Measurements from ENCODE around the gene PLCD1. TPM values are rescaled to one million over a fixed set of nuclear protein-coding genes. Genes with fewer than 3 reads are reported as not detected.

The PLCD1 gene
- total RNA-seq, 2 donors from 2014 or later = 7.9 to 12.2 TPM

DNA sequence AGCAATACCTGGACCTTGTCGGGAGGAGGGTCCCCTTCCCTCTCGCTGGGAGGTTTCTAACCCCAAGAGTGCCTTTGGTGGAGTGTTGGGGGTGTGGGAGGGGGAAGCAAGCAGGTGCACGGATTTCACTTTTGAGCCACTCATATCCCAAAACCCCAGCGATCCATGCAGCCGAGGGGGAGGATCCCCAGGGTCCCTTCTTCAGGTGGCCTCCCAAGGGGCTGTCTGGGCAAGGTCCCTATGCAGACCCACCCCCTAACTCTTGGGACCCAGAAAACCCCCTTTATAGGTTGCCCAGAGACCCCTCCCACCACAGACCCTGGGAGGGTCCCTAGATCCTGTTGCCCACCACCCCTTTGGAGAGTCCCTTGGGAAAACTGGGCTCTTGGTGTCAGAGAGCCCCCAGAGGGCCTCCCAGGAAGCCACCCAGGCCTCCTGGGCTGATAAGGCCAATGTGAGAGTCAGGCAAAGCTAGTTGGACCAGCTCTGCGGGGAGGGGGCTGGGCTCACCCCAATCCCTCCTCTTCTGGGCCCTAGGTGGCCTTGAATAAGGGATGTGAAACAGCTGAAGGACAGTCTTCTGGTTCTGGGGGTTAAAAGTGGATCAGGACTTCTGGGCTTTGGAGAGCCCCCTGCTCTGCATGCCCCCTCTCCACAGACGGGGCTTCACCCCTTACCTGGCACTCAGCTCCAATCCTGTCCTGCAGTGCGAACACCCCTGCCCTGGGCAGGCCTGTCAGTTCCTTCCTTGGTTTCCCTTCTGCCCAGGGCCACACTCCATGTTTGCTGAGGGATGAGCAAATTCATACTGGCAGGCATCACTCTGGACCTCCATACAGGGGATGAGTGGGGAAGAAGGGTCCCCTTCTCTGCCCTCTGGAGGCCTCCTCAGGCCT, 932 bp upstream of the PLCD1 start:
- WGBS, 2 donors = 35 to 68% methylated on average over 3 to 8 of the region's 8 CpGs
- peak overlapping the region in 3 of 4 donors; percentile 55 to 64 (median 62) for H3K27ac ChIP-seq
- intact Hi-C loops (cut with DNase I) = no loop called here

GRCh38 chr3:38028621-38029361, 651 bp downstream of the PLCD1 start:
- ATAC-seq = no peak

More for the DNA sequence above, 932 bp upstream of the PLCD1 start:
- ATAC-seq (peak; percentile 23), DNase-seq (peak in 1 of 4 donors; percentile 50)
- peaks cover 25% of the 10 kb centered on the region for H3K4me1 ChIP-seq
- H3K36me3 ChIP-seq (replicated peaks in 1 of 2; ENCODE audit: insufficient read depth in 1 of 2, low read depth in 2 of 2) = no peaks in the 10 kb centered on the region
- no peak overlapping the region for H3K4me3 ChIP-seq
- no peaks in the 10 kb centered on the region for H3K27me3 ChIP-seq
- TF ChIP-seq POLR2A (IDR thresholded peaks at IDR 0.05) = no peak
- TF ChIP-seq, protein P1, sequence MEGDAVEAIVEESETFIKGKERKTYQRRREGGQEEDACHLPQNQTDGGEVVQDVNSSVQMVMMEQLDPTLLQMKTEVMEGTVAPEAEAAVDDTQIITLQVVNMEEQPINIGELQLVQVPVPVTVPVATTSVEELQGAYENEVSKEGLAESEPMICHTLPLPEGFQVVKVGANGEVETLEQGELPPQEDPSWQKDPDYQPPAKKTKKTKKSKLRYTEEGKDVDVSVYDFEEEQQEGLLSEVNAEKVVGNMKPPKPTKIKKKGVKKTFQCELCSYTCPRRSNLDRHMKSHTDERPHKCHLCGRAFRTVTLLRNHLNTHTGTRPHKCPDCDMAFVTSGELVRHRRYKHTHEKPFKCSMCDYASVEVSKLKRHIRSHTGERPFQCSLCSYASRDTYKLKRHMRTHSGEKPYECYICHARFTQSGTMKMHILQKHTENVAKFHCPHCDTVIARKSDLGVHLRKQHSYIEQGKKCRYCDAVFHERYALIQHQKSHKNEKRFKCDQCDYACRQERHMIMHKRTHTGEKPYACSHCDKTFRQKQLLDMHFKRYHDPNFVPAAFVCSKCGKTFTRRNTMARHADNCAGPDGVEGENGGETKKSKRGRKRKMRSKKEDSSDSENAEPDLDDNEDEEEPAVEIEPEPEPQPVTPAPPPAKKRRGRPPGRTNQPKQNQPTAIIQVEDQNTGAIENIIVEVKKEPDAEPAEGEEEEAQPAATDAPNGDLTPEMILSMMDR (IDR thresholded peaks at IDR 0.05) = no peak
- H3K9me3 ChIP-seq = no peaks in the 10 kb centered on the region

GRCh38 chr3:38027466-38028465, 1.7 kb downstream of the PLCD1 start:
- DNase-seq = no peak
- WGBS, 2 donors = 79 to 83% methylated on average over 5 to 6 of the region's 6 CpGs
- intact Hi-C loops (cut with DNase I) = no loop called here
- Histone ChIP-seq H3K4me1 (peaks cover 35% of the 10 kb centered on the region), H3K4me3 (no peak overlapping the region), H3K27me3 (no peaks in the 10 kb centered on the region), H3K36me3 (replicated peaks in 1 of 2; ENCODE audit: insufficient read depth in 1 of 2, low read depth in 2 of 2) (no peaks in the 10 kb centered on the region), H3K27ac (no peak overlapping the region), H3K9me3 (no peaks in the 10 kb centered on the region)
- no peak for ATAC-seq
- TF ChIP-seq POLR2A (IDR thresholded peaks at IDR 0.05) = no peak

More at GRCh38 chr3:38028621-38029361, 651 bp downstream of the PLCD1 start:
- WGBS, 2 donors = 39 to 54% methylated on average over 32 to 45 of the region's 45 CpGs
- Histone ChIP-seq H3K27me3 (no peaks in the 10 kb centered on the region), H3K9me3 (no peaks in the 10 kb centered on the region), H3K4me3 (peak overlapping the region in 1 of 2 donors; percentile 28), H3K4me1 (peaks cover 30% of the 10 kb centered on the region), H3K36me3 (replicated peaks in 1 of 2; ENCODE audit: insufficient read depth in 1 of 2, low read depth in 2 of 2) (no peaks in the 10 kb centered on the region), H3K27ac (peak overlapping the region in 3 of 4 donors; percentile 29 to 64 (median 62))
- TF ChIP-seq, protein P1 (IDR thresholded peaks at IDR 0.05) = no peak
- no peak for TF ChIP-seq POLR2A (IDR thresholded peaks at IDR 0.05)
- no peak for DNase-seq
- intact Hi-C loops (cut with DNase I) = no loop called here

DNA sequence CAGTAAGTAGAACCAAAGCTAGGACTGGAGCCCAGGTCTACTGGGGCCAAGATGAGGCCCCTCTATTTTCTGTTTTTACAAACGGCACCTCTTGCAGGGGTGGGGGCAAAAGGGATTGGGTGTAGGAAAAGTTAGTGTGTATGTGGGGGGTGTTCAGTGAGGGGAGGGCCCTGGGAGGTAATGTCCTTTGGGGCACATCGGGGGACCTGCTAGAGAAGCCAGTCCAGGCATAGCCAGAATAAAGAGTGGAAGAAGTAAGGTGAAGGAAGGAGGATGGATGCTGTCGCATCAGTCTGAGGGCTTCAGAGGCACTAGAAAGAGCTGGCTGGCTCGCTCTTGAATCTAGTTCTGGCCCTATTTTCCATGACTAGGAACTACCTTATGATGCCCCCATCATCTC, 2.6 kb downstream of the PLCD1 start:
- peaks cover 35% of the 10 kb centered on the region for H3K4me1 ChIP-seq
- DNase-seq = no peak
- intact Hi-C loops (cut with DNase I) = no loop called here

More for the DNA sequence above, 2.6 kb downstream of the PLCD1 start:
- TF ChIP-seq POLR2A (IDR thresholded peaks at IDR 0.05) = no peak
- TF ChIP-seq, protein P1 (IDR thresholded peaks at IDR 0.05) = no peak
- H3K9me3 ChIP-seq = no peaks in the 10 kb centered on the region
- no peaks in the 10 kb centered on the region for H3K27me3 ChIP-seq
- no peak overlapping the region for H3K4me3 ChIP-seq
- no peak for ATAC-seq
- 80 to 81% methylated on average over 4 of the region's 4 CpGs for WGBS, 2 donors
- H3K36me3 ChIP-seq (replicated peaks in 1 of 2; ENCODE audit: insufficient read depth in 1 of 2, low read depth in 2 of 2) = no peaks in the 10 kb centered on the region
- H3K27ac ChIP-seq = no peak overlapping the region

All from body of pancreas (tissue), 4 donors.